HepG2 (cell line): Measurements from ENCODE around the gene TRPC3. TPM values are rescaled to one million over a fixed set of nuclear protein-coding genes. Genes with fewer than 3 reads are reported as not detected.

Source experiments
- ATAC-seq: fragments of 200-7000 bp; cut with Tn5 transposase; 3 replicates; pipeline ENCODE4 v1.9.1; 2020; ENCODE audit warnings: mild to moderate bottlenecking, moderate library complexity
- BruUV-seq: library from RNA; stranded (reverse); fragments of 400-500 nt; replicated peaks from 2 replicates; lab custom pipeline; 2021; lab: Mats Ljungman, UMichigan
- CTCF ChIA-PET: fragments of 300-600 bp; formaldehyde crosslinking; extraction: SDS; loops from one replicate; lab custom pipeline; 2021; ENCODE audit warnings: low total read pairs, inconsistent platforms, low intra/inter-chr PET ratio; lab: Yijun Ruan, JAX
- POLR2A ChIA-PET: fragments of 350-600 bp; sonication (Branson Sonifier 250); formaldehyde crosslinking; loops from one replicate; lab custom pipeline; 2020; ENCODE audit warnings: antibody characterized with exemption, inconsistent platforms; lab: Yijun Ruan, JAX
- DNase-seq: peaks from one replicate; pipeline ENCODE4 v3.0.0-alpha.2; 2015; ENCODE audit warnings: low spot score
- FAIRE-seq: peaks from 3 replicates; lab custom pipeline; 2011; peaks lifted over from hg19 to GRCh38; lab: Jason Lieb, UNC
- H2AFZ ChIP-seq: one replicate; pipeline ENCODE4 v1.6.1; 2011; ENCODE audit warnings: low read length, inconsistent platforms
- H3K27ac ChIP-seq: fragments of 300-600 bp; 3 replicates; pipeline ENCODE4 v1.8.0; 2011; ENCODE audit warnings: mixed run types, mild to moderate bottlenecking, mixed read lengths, low read length, inconsistent platforms; ENCODE audit not compliant: insufficient read depth; ENCODE audit errors: extremely low read length
- H3K27me3 ChIP-seq, 2 experiments: fragments of 200-600 bp in 1 of 2; 2 replicates in 1 of 2; 3 replicates in 1 of 2; pipeline versions ENCODE4 v1.6.0 to v1.8.0; 2011; ENCODE audit warnings: low read length in 2 of 2, mild to moderate bottlenecking in 2 of 2, moderate library complexity in 2 of 2, inconsistent platforms in 1 of 2; ENCODE audit not compliant: insufficient read depth in 2 of 2, control insufficient read depth in 1 of 2
- H3K36me3 ChIP-seq, 2 experiments: fragments of 200-600 bp in 1 of 2; replicated peaks in 1 of 2; 2 replicates in 1 of 2; 3 replicates in 1 of 2; pipeline versions ENCODE4 v1.5.1 to v1.8.0; 2011; ENCODE audit warnings: low read length in 2 of 2, inconsistent platforms in 1 of 2; ENCODE audit not compliant: insufficient read depth in 2 of 2, control insufficient read depth in 1 of 2
- H3K4me1 ChIP-seq: 2 replicates; pipeline ENCODE4 v1.5.1; 2012; ENCODE audit warnings: low read length, inconsistent platforms; ENCODE audit not compliant: insufficient read depth
- H3K4me2 ChIP-seq: 2 replicates; pipeline ENCODE4 v1.6.0; 2011; ENCODE audit warnings: low read depth, low read length, inconsistent platforms
- H3K4me3 ChIP-seq, 3 experiments: fragments of 200-600 bp in 1 of 3; sonication (generic), shearing (Covaris generic) in 1 of 3; replicated peaks in 1 of 3; 2 replicates each; pipeline ENCODE4 v1.5.1; 2011 to 2016; ENCODE audit warnings: low read length in 3 of 3, inconsistent platforms in 2 of 3, low read depth in 2 of 3, mild to moderate bottlenecking in 2 of 3, control low read depth in 1 of 3, mixed read lengths in 1 of 3; ENCODE audit not compliant: insufficient read depth in 1 of 3
- H3K79me2 ChIP-seq: one replicate; pipeline ENCODE4 v1.6.1; 2011; ENCODE audit warnings: low read length, inconsistent platforms; ENCODE audit not compliant: insufficient read depth
- H3K9ac ChIP-seq: 2 replicates; pipeline ENCODE4 v1.6.0; 2011; ENCODE audit warnings: mild to moderate bottlenecking, low read depth, low read length, inconsistent platforms; ENCODE audit not compliant: insufficient read depth
- H3K9me3 ChIP-seq: 2 replicates; pipeline ENCODE4 v1.5.1; 2012; ENCODE audit warnings: mild to moderate bottlenecking, low read length
- H4K20me1 ChIP-seq: 2 replicates; pipeline ENCODE4 v1.6.0; 2011; ENCODE audit warnings: inconsistent platforms, mild to moderate bottlenecking, low read length, moderate library complexity; ENCODE audit not compliant: insufficient read depth
- CREB1 ChIP-seq, 2 experiments: fragments of 450-650 bp in 1 of 2; IDR thresholded peaks; 2 replicates each; pipeline ENCODE4 v1.6.1; 2016 to 2017; ENCODE audit warnings: control low read depth in 1 of 2, mild to moderate bottlenecking in 1 of 2, missing compliant biosample characterization in 1 of 2, missing genetic modification characterization in 1 of 2
- NFE2L2 ChIP-seq: fragments of 150-350 bp; IDR thresholded peaks from 2 replicates; pipeline ENCODE4 v1.6.1; 2014; ENCODE audit warnings: low read length
- PITX1 ChIP-seq: sonication (generic); formaldehyde crosslinking; IDR thresholded peaks from 2 replicates; pipeline ENCODE4 v1.5.1; 2020; ENCODE audit warnings: mild to moderate bottlenecking, missing genetic modification reagents
- STAG1 ChIP-seq: sonication (generic); formaldehyde crosslinking; IDR thresholded peaks from 2 replicates; pipeline ENCODE4 v1.4.0; 2020; ENCODE audit warnings: missing genetic modification reagents
- USF2 ChIP-seq, 2 experiments: sonication (generic) in 1 of 2; formaldehyde crosslinking in 1 of 2; IDR thresholded peaks; 2 replicates each; pipeline versions ENCODE4 v1.5.1 to v1.6.1; 2011 to 2020; ENCODE audit warnings: borderline replicate concordance in 1 of 2, low read depth in 1 of 2, low read length in 1 of 2, mild to moderate bottlenecking in 1 of 2, missing genetic modification reagents in 1 of 2, moderate library complexity in 1 of 2
- ZMAT3 ChIP-seq: sonication (generic); formaldehyde crosslinking; conservative IDR thresholded peaks from 2 replicates; pipeline ENCODE4 v1.7.0; 2021; ENCODE audit warnings: missing genetic modification reagents
- ZNF136 ChIP-seq: sonication (generic); formaldehyde crosslinking; IDR thresholded peaks from 2 replicates; pipeline ENCODE4 v1.8.1; 2022; ENCODE audit warnings: low read depth, mild to moderate bottlenecking, moderate library complexity, missing genetic modification reagents
- WGBS: methylation state at CpG from one replicate; pipeline ENCODE4 v1.1.6; 2017; ENCODE audit warnings: low lambda C conversion rate; 5-methylcytosine and 5-hydroxymethylcytosine counted together
- in situ Hi-C: cut with HindIII; loops from 2 replicates; pipeline ENCODE4 v1.10.0; 2017; ENCODE audit warnings: low pct_unique_long_range_greater_than_20kb; ENCODE audit not compliant: extremely low pct_ligation_motif_present
- intact Hi-C: fragments of 100-400 bp; cut with micrococcal nuclease; formaldehyde crosslinking; loops from one replicate; pipeline ENCODE4 v1.10.0; 2022; ENCODE audit not compliant: unreplicated experiment
- polyA plus RNA-seq, 8 experiments: library from polyadenylated mRNA; depleted of rRNA in 3 of 8; stranded (reverse) in 7 of 8; unstranded in 1 of 8; fragments of >200 nt; fragmentation: Illumina TruSeq in 4 of 8; extraction: Trizol in 4 of 8; gene quantifications; 2 replicates each; pipeline versions ENCODE4 v1.2.1 to v1.2.3, GENCODE V29; 2011 to 2016; ENCODE audit warnings: low read depth in 4 of 8, missing spikeins in 1 of 8, mixed read lengths in 1 of 8; ENCODE audit not compliant: insufficient read depth in 1 of 8
- total RNA-seq, 5 experiments: library from RNA; depleted of rRNA; stranded (reverse); fragments of >200 nt; fragmentation: Illumina TruSeq; extraction: Trizol; gene quantifications; 2 replicates each; pipeline ENCODE4 v1.2.3, GENCODE V29; 2016; ENCODE audit warnings: low read depth in 1 of 5

The TRPC3 gene
- total and polyA plus RNA-seq, 2 of the 13 experiments (the other 11 are each of a cell fraction or from before 2014, with no cell fraction given), result not detected

DNA sequence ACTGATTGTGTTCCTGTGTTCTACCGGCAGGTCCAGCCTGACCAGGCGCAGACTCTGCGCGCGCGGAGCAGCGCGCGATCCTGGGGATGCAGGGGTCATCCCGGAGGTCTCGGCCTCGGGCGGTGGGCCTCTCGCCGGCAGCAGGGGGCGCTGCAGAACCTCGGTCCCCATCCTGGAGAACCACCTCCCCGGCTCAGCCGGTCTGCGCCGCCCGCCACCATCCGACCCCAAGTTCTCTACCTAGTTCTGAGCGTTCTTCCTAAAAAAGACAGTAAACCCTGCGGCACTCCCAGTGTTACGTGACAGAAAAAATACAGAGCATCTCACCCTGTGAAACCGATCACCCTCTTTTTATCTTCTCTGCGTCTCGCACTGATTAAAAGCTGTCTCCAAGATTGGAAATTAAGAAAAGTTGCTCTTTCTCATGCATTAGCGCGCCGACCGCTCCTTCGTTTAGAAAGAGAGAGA, 1.6 kb downstream of the TRPC3 start (continued):
- TF ChIP-seq USF2 (IDR thresholded peaks at IDR 0.05; ENCODE audit: low read depth, low read length) (no peak), USF2 (CRISPR knock-in tag; IDR thresholded peaks at IDR 0.05; ENCODE audit: borderline replicate concordance) (no peak), STAG1 (CRISPR knock-in tag) (peak; percentile 73)

DNA sequence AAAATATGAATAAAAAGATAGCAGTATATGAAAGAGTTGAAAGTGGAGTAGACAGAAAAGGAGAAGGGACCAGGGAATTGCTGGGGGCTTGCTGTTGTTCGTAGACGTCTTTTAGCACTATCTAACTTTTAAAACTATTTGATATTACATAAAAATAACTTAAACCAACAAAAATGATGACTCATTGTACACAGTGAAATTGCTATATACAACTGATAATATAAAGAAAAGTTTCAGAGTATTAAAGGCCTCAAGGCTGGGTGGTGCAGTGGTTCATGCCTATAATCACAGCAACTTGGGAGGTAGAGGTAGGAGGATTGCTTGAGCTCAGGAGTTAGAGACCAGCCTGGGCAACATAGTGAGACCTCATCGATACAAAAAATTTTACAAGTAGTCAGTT, 5.2 kb downstream of the TRPC3 start:
- no peak for ATAC-seq
- Histone ChIP-seq H3K4me2 (no peak overlapping the region), H2AFZ (no peak overlapping the region), H3K27me3 (peaks cover 6 to 33% of the 10 kb centered on the region in 2 experiments; a peak in 4 of 5 replicates), H3K4me3 (no peak overlapping the region), H4K20me1 (no peaks in the 10 kb centered on the region), H3K27ac (no peak overlapping the region), H3K9me3 (no peaks in the 10 kb centered on the region), H3K36me3 (no peaks in the 10 kb centered on the region), H3K9ac (no peak overlapping the region), H3K79me2 (no peaks in the 10 kb centered on the region)
- POLR2A ChIA-PET, result no interaction called here
- no peak for FAIRE-seq
- CTCF ChIA-PET, result no interaction called here
- BruUV-seq, result no TSS peak
- 2% methylated on average over 3 of the region's 3 CpGs for WGBS
- DNase-seq, result no peak
- in situ Hi-C loops (no loop called here), intact Hi-C loops (loop anchor here (10.0 kb wide), 1 partner anchor 268 kb away; no protein-coding TSS in a partner anchor)
- no peak for TF ChIP-seq ZMAT3 (CRISPR knock-in tag)
- TF ChIP-seq ZNF136 (CRISPR knock-in tag), result no peak
- no peak for TF ChIP-seq CREB1 (IDR thresholded peaks at IDR 0.05)
- no peak for TF ChIP-seq CREB1 (CRISPR knock-in tag; IDR thresholded peaks at IDR 0.05)
- 0 out of 2 replicates have a peak, but pooled peaks have one; percentile 14 for TF ChIP-seq NFE2L2
- TF ChIP-seq PITX1 (CRISPR knock-in tag), result no peak
- TF ChIP-seq, all 625 proteins: peak for 1
- peaks cover 14% of the 10 kb centered on the region for H3K4me1 ChIP-seq
